Osteoblast (primary cell): ENCODE measurements around the gene C19orf85. TPM values are rescaled to one million over a fixed set of nuclear protein-coding genes. Genes with fewer than 3 reads are reported as not detected.
A peak's percentile ranks its signal among the peaks of the same experiment; 100 is the strongest.

Source experiments
- DNase-seq: peaks from one replicate; pipeline ENCODE4 v3.0.0; 2011; ENCODE audit warnings: low spot score, mixed read lengths; ENCODE audit not compliant: insufficient read length; ENCODE audit errors: missing footprints
- H2AFZ ChIP-seq: 2 replicates; pipeline ENCODE4 v1.6.0; 2011; ENCODE audit warnings: mild to moderate bottlenecking, low read length
- H3K27ac ChIP-seq: 2 replicates; pipeline ENCODE4 v1.5.1; 2011; ENCODE audit warnings: mild to moderate bottlenecking, low read depth, low read length, moderate library complexity
- H3K27me3 ChIP-seq: 2 replicates; pipeline ENCODE4 v1.6.0; 2012; ENCODE audit warnings: mild to moderate bottlenecking, control low read depth, inconsistent platforms, low read length, moderate library complexity; ENCODE audit not compliant: insufficient read depth
- H3K36me3 ChIP-seq: 2 replicates; pipeline ENCODE4 v1.5.1; 2011; ENCODE audit warnings: mild to moderate bottlenecking, low read length, control low read depth, moderate library complexity; ENCODE audit not compliant: insufficient read depth
- H3K4me1 ChIP-seq: 2 replicates; pipeline ENCODE4 v1.5.1; 2011; ENCODE audit warnings: mild to moderate bottlenecking, low read length, control low read depth, moderate library complexity; ENCODE audit not compliant: insufficient read depth
- H3K4me2 ChIP-seq: 2 replicates; pipeline ENCODE4 v1.6.0; 2011; ENCODE audit warnings: mild to moderate bottlenecking, low read length; ENCODE audit not compliant: insufficient read depth
- H3K4me3 ChIP-seq: fragments of 200-600 bp; sonication (generic); 3 replicates; pipeline ENCODE4 v1.5.1; 2012; ENCODE audit warnings: mild to moderate bottlenecking, low read length, inconsistent platforms; ENCODE audit not compliant: insufficient read depth
- H3K79me2 ChIP-seq: 2 replicates; pipeline ENCODE4 v1.6.0; 2012; ENCODE audit warnings: mild to moderate bottlenecking, low read length, control low read depth, inconsistent platforms; ENCODE audit not compliant: insufficient read depth
- H3K9me3 ChIP-seq: 2 replicates; pipeline ENCODE4 v1.5.1; 2011; ENCODE audit warnings: low read depth, low read length, control low read depth
- H4K20me1 ChIP-seq: 2 replicates; pipeline ENCODE4 v1.6.0; 2012; ENCODE audit warnings: mild to moderate bottlenecking, low read length, control low read depth; ENCODE audit not compliant: insufficient read depth
- CTCF ChIP-seq: IDR thresholded peaks from 2 replicates; pipeline ENCODE4 v1.5.1; 2011; ENCODE audit warnings: mild to moderate bottlenecking, low read depth, low read length, moderate library complexity; ENCODE audit errors: extremely low read depth
- total RNA-seq: library from RNA; depleted of rRNA; stranded (reverse); fragments of >200 nt; gene quantifications from 2 replicates; pipeline ENCODE4 v1.2.3, GENCODE V29; 2012

The C19orf85 gene
- total RNA-seq, 1 donor, result not detected

- no peak overlapping the region for H3K4me3 ChIP-seq
- H4K20me1 ChIP-seq, result peaks cover 35% of the 10 kb centered on the region
- H3K27ac ChIP-seq, result no peak overlapping the region
- H3K36me3 ChIP-seq, result no peaks in the 10 kb centered on the region
- no peaks in the 10 kb centered on the region for H3K27me3 ChIP-seq
- H3K4me1 ChIP-seq, result peaks cover 17% of the 10 kb centered on the region
- H3K79me2 ChIP-seq, result peaks cover 11% of the 10 kb centered on the region
- no peaks in the 10 kb centered on the region for H3K9me3 ChIP-seq
- no peak overlapping the region for H3K4me2 ChIP-seq
- no peak overlapping the region for H2AFZ ChIP-seq
- no peak for DNase-seq
- no peak for TF ChIP-seq CTCF
Measured at GRCh38 chr19:55457683-55458457, 6.7 kb downstream of the C19orf85 start.

GRCh38 chr19:55456347-55456746 lies 8.2 kb downstream of the C19orf85 start:
- Histone ChIP-seq H3K27me3 (peaks cover 12% of the 10 kb centered on the region), H4K20me1 (peaks cover 36% of the 10 kb centered on the region), H3K9me3 (no peaks in the 10 kb centered on the region), H3K4me3 (no peak overlapping the region), H3K79me2 (peaks cover 10% of the 10 kb centered on the region), H2AFZ (no peak overlapping the region), H3K27ac (no peak overlapping the region), H3K36me3 (no peaks in the 10 kb centered on the region), H3K4me1 (peaks cover 12% of the 10 kb centered on the region), H3K4me2 (no peak overlapping the region)
- TF ChIP-seq CTCF, result no peak
- no peak for DNase-seq

GRCh38 chr19:55455576-55456235 lies 8.8 kb downstream of the C19orf85 start:
- H3K79me2 ChIP-seq, result peaks cover 7% of the 10 kb centered on the region
- no peak overlapping the region for H3K4me2 ChIP-seq
- no peak for TF ChIP-seq CTCF
- H4K20me1 ChIP-seq, result peaks cover 36% of the 10 kb centered on the region
- H3K36me3 ChIP-seq, result no peaks in the 10 kb centered on the region
- H3K27me3 ChIP-seq, result peaks cover 15% of the 10 kb centered on the region
- H3K9me3 ChIP-seq, result no peaks in the 10 kb centered on the region
- no peak overlapping the region for H3K4me3 ChIP-seq
- no peak overlapping the region for H2AFZ ChIP-seq
- H3K4me1 ChIP-seq, result peaks cover 10% of the 10 kb centered on the region
- H3K27ac ChIP-seq, result no peak overlapping the region
- DNase-seq, result no peak

GRCh38 chr19:55454787-55455243 lies 9.7 kb downstream of the C19orf85 start:
- H4K20me1 ChIP-seq, result peaks cover 36% of the 10 kb centered on the region
- peaks cover 22% of the 10 kb centered on the region for H3K27me3 ChIP-seq
- no peaks in the 10 kb centered on the region for H3K9me3 ChIP-seq
- H3K36me3 ChIP-seq, result no peaks in the 10 kb centered on the region
- no peak overlapping the region for H3K4me3 ChIP-seq
- H2AFZ ChIP-seq, result no peak overlapping the region
- peaks cover 6% of the 10 kb centered on the region for H3K79me2 ChIP-seq
- peak; percentile 74 for TF ChIP-seq CTCF
- H3K4me1 ChIP-seq, result peaks cover 1% of the 10 kb centered on the region
- H3K4me2 ChIP-seq, result no peak overlapping the region
- peak; percentile 98 for DNase-seq
- no peak overlapping the region for H3K27ac ChIP-seq
